Stimulated activated CD8-positive, alpha-beta memory T cell treated with anti-CD3 and anti-CD28 coated beads, Interleukin-15, amount 100 ng/mL, for 4 hours (primary cell): ENCODE data around the gene CEACAM4.

Experiments used
- DNase-seq, 2 donors: peaks; one replicate each; pipeline ENCODE4 v3.0.0-alpha.2; 2020; ENCODE audit warnings: low read depth in 2 of 2

Gene CEACAM4

DNA sequence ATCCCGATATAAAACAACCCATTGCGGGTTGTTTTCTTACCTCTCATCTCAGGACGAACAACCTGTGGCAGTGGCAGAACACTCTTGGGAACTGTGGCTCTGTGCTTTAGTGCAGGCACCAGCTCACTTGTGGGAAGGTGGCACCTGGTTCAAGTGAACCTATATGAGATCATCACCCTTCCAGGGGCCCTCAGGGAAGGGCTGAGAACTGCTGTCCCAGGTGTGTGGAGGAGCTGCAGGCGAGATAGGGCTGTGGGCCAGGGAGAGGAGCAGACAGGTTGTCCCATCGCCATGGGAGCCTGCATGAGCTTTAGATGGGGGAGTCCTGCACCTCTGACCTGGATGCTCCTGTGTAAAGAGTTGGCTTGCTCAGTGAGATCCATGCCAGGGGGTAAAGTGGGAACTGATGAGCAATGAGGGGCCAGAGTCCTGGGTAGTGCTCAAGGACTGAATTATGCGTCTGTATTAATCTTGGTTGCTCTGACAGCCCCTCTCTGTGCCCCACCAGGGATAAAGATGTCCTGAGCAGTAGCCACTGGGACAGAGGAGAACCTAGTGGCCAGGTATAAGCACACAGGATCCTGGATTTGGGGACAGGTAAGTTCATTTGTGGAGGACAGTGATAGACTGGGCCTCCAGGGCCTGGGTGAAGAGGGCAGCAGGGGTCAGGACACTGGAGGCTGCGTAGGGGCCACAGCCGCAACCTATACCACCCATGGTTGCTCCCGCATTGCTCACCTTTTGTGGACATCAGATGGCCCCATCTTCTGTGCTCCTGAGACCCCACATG lies 8.7 kb downstream of the CEACAM4 start:
- DNase-seq, result no peak

- DNase-seq, result no peak
These were observed 9.9 kb downstream of the CEACAM4 start for GRCh38 chr19:41616792-41617621.

DNA sequence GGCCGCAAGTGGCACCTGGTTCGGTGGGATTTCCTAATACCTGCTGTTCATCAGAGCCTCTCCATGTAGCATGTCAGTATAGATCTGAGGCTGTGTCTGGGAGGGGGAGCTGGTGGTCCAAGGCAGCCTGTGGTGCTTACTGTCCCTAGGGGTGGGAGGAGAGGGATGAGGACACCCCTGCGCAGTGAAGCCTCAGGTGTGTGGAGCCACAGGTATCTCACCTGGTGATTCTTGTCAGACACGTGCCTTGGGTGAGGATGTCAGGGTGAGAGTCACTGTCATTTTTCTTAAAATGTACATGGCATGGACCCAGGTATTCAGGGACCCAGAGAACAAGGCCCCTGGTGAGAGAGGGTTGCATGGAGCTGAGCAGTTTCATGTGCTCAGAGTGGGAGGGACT lies 11.7 kb downstream of the CEACAM4 start:
- no peak for DNase-seq

- DNase-seq, result no peak
These were observed 14.4 kb downstream of the CEACAM4 start for GRCh38 chr19:41612483-41612882.

DNA sequence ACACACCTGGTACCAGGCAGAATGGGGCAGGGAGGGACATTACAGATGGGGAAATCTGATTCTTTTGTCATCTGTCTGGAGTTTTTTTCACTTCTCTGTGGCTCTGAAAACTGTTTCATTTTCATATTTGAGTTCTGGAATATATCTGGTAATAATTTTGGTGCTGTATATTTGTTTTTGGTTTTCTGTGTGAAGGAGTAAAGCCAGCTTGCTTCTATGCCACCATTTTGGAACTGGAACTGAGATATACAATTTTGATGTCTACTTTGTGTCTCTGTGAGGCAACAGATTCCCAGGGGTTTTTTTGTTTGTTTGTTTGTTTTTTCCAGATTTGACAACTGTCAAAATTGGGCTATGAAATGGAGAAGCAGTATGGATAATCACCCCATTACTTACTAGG lies 16.1 kb downstream of the CEACAM4 start:
- no peak for DNase-seq

DNA sequence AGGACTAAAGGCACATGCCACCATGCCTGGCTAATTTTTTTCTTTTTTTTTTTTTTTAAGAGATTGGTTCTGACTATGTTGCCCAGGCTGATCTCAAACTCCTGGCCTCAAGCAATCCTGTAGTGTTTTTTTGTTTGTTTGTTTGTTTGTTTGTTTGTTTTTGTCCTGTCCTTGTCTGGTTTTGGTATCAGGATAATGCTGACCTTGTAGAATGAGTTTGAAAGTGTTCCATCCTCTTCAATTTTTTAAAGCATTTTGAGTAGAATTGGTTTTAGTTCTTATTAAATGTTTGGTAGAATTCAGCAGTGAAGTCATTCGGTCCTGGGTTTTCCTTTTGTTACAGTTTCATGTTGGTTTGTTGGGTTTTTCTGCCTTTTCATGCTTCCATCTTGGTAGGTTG lies 19.2 kb downstream of the CEACAM4 start:
- DNase-seq, result no peak

DNA sequence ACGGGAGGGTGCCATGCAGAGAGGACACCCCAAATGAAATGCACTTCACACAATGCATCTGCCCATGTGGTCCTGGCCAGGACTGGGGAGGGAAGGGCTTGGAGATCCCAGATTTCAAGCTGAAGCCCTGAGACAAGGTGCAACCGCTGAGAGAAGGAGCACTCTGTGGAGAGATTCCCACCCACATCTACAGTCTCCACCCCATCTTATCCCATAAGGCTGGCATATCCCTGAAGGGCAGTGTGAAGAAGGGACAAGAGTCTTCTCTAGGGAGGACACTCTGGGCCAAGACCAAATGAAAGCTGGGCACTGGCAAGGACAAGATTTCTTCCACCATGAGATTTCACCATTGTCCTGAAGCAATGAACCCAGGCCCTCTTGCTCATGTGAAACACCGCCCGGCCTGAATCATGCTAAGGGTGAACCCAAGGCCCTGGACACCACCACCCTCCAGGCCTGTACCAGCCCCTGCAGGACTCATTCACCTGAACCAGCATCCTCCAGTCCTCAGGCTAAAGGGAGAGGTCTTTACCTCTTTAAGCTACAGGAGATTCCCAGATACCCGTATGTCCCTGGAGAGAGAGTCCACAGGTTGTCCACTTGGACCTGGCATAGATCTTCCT lies 20.5 kb downstream of the CEACAM4 start:
- DNase-seq, result no peak

DNA sequence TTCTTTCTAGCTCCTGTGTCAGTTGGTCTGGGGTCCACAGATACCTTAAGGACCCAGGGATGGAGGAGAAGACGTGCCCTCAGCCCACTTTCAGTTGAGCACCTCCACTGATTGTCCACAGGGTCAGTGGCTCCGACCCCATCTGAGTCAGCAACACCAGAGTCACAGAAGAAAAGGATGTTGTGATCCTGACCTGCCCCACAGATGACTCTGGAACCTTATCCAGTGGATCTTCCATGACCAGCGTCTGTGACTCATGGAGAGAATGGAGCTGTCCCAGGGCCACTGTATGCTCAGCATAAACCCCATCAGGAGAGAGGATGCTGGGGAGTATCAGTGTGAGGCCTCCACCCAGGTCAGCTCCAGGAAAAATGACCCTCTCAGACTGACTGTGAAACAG lies 22.0 kb downstream of the CEACAM4 start:
- DNase-seq, result no peak

GRCh38 chr19:41601771-41602170 lies 25.1 kb downstream of the CEACAM4 start:
- no peak for DNase-seq

- no peak for DNase-seq
These were observed 27.5 kb downstream of the CEACAM4 start for GRCh38 chr19:41599175-41599966.

GRCh38 chr19:41597600-41598041 lies 29.3 kb downstream of the CEACAM4 start:
- DNase-seq, result peak; percentile 24 to 58

DNA sequence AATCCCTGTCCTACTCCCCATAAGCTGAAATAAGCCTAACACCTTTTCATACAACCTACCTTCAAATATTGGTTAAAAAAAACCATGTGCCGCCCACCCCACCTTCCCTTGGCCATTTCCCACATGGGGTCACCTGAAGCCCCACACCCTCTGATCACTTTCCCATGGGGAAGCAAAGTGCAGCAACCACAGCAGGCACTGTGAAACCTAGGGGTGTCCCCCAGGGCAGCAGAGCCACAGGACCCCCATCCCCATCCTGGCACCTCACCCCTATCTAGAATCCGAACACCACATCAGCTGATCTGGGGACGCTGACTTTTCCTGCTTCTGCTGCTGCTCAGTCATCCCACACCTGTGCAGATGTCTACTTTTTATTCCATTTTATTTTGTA lies 31.0 kb downstream of the CEACAM4 start:
- DNase-seq, result no peak

- peak; percentile 28 to 37 for DNase-seq
These were observed 31.5 kb downstream of the CEACAM4 start for GRCh38 chr19:41595258-41595889.

DNA sequence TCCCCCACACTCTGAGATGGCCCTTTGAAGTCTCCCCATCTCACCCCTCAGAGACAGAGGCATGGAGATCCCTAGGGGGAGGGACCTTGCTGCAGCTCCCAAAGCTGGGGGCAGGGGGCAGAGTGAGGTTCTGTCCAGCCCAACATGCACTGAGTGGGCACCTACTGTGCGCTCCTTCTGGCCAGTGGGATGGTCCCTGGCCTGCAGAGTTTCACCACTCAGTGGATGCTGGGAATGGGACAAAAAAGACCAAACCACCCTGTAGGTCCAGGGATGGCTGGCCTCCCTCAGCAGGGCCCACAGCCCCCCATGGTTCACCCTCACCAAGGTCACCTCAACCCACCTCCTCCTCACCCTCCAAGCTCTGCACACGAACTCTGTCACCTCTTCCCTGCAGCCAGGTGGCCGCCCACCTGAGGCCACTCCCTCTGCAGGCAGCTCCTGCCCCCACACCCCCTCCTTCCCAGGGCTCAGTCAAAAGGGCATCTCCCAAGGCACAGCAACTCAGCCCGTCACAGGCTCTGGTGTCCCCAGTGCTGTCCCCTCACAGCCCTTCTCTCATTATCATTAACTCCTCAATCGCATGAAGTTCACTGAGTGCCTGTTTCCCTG lies 34.8 kb downstream of the CEACAM4 start:
- no peak for DNase-seq

GRCh38 chr19:41590936-41591335 lies 35.9 kb downstream of the CEACAM4 start:
- no peak for DNase-seq

- DNase-seq, result no peak
These were observed 37.5 kb downstream of the CEACAM4 start for GRCh38 chr19:41589371-41589770.

DNA sequence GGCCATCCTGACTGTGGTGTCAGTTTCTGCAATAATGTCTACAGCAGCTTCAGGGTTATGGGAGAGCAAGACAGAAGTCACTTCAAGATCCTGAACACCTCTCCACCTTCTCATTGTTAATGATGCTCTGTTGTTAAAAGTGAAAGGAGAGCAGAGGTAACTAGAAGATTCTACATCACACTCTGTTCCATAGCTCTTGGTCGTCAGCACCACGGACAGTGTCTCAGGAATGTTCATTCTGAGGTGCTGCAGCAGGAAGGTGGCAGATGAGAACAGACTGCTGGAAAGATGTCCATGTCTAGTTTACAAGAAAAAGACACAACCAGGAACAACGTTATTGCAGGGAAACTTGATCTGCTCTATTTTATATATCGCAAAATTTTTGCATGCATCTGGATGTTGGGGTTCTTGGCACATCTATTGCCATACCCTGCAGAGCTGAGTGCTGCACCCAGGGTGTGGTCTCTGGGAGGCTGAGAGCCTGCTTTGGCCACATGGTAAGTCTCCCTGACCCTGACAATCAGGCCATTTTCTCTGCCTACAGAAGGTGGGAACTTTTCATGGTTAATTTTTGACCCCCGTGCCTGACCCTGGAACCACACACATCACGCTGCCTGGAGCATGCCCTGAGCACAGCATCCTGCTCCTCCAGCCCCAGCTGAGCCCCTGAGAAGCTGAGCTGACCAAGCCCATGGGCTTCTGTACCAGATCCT lies 38.2 kb downstream of the CEACAM4 start:
- DNase-seq, result no peak

DNA sequence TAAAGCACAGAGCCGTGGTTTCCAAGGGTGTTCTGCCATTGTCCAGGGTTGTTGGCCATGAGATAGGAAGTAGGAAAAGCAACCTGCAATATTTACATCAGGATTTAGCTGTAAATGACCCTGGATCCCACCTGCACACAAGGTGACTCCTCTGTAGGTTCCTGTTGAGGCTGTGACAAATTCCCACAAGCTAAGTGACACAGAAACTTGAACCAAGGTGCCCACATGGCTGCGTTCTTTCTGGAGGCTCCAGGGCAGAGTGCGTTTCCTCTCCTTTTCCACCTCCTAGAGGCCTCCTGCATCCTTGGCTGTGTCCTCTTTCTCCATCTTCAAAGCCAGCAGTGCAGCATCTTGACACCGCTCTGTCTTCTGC lies 39.0 kb downstream of the CEACAM4 start:
- DNase-seq, result no peak

- DNase-seq, result no peak
These were observed 39.6 kb downstream of the CEACAM4 start for GRCh38 chr19:41587101-41587837.

- DNase-seq, result no peak
These were observed 40.8 kb downstream of the CEACAM4 start for GRCh38 chr19:41586064-41586463.
